ENCODE results near the gene CAT.

Gene CAT

DNA sequence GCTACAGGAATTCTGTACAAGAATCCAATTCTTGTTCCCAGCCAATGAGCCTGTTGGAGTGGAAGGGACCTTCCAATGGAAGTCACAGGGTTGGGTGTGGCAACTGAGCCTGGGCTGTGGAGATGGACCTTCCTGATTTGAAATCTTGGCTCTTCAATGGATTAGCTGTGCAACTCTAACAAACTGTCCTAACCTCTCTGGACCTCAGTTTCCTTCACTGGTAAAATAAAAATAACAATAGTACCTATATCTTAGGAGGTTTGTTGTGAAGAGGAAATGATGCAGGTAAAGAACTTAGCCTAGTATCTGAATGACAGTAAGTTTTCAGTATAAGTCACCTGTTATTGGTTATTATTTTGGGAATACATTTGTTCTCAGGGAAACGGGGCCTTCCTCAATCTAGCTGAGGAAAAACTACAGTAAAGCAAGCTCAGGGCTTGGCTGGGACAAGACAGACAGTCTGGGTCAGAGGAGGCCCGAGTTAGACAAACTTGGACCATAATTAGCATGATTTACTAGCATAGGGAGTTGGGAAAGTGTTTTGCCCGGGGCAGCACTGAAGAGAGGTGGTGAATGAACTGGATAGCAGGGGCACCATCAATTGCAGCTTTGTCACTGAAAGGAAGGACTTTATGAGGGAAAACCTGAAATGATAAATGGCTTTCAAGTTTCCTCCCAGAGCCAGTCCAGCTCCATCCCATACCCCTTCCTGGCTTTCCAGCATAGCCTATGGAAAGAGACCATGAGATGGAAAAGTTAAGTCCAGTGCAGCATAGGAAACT is 61.2 kb downstream of the CAT start:
- no peak for DNase-seq

DNA sequence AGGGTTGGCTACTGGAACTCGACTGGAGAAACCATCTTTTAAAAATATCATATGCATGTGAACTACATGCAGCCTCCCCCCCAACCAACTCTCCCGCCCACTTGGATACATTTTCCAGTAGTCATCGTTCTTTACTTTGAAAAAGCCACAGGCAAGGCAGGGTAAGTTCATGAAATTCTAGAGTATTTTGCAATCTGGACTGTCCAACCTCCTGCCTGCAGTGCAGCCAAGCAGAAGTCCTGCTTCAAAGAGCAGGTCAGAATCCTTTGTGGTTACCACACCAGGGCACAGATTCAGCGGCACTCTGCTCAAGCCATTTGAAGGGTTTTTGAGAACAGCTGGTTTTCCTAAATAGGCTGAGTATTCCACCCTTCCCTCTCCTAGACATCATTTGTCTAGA is 62.8 kb downstream of the CAT start:
- DNase-seq: no peak

DNA sequence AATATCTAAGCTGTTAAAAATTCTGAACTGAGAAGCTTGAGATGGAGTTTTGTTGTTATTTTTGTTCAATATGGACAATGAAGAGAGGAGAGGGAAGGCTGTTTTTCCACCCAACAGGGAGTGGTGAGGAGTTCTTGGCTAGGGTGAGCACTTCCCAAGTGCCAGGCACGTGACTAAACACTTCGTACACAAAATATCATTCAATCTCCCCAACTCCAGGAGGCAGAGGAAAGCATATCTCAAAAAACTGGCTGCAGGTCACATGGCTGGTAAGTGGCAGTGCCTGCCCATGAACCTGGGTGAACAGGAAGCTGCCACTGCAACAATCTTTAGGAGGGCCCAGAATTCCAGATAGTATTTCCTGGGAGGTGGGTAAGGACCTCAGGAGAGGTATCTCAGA is 63.2 kb downstream of the CAT start:
- no peak for DNase-seq

DNA sequence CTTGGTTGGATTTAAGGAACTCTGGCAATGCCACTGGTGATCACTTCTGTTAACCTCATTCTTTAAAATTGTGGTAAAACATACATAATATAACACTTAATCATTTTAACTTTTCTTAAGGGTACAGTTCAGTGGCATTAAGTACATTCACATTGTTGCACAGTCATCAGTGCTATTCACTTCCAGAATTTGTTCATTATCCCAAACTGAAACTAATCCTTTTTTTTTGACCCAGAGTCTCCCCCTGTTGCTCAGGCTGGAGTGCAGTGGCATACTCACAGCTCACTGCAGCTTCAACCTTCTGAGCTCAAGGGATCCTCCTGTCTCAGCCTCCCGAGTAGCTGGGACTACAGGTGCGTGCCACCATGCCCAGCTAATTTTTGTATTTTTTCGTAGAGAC is 64.2 kb downstream of the CAT start:
- no peak for DNase-seq

DNA sequence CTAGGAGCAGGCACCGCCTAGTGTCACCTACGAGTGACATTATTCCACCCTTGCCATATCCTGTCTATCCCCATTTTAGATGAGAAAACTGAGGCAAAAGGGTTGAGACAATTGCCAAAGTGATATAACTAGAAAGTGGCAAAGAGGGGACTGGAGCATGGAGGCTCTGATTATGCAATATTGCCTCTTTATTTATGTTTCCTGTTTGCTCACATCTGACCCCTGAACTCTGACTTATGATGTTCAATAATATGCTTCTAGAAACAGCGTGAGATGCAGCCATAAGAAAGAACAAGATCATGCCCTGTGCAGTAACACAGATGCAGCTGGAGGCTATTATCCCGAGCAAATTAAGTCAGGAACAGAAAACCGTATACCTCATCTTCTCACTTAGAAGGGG is 67.1 kb downstream of the CAT start:
- DNase-seq: no peak

DNA sequence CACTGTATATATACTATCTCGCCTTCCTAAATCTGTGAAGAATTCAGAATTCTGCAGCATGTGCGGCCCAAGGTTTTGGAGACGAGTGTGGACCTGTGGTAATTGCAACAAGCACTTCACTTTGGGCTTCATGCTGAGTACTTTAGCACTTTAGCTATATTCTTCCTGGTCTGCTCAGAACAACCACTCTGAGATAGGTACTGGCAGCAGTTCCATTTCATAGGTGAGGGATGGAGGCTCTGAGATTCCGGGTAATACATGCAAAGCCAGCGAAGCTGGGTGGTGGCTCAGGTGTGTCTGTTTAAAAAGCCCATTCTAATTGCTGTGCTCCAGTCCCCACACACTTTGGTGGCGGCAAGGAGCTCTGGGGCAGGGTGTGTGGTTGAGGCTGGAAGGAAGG is 68.4 kb downstream of the CAT start:
- no peak for DNase-seq

DNA sequence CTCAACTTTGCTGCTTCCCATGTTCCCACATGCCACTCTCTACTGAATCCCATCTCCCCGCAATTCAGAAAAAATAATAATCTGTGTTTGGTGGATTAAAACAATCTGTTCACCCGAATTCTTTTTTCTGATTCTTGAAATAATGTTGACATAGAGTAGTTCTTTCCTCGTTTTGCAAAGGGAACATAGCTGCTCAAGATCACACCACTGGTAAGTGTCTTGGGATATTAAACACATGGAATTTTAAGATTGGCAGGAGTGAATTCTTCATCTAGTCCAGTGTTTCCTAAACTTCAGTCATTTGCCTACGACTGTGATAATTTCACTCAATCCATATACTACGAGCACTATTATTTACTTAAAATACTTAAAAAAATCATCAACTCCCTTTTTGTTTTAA is 68.9 kb downstream of the CAT start:
- DNase-seq: no peak

DNA sequence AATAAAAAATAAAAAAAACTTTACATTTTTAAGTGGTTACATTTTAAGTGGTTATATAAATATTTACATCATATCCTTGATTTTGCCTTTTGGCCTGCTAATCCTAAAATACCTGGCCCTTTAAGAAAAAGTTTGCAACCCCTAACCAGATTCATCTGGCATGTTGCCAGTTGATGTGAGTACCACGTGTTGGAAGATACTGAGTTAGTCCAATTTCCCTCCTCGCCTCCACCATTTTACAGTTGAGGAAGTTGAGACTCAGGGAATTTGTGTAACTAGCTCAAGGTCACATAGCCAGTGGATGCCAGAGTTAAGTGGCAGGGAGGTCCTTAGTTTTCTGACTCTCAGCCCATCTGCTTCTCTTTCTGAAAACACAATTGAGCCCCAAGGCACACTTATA is 69.8 kb downstream of the CAT start:
- no peak for DNase-seq

DNA sequence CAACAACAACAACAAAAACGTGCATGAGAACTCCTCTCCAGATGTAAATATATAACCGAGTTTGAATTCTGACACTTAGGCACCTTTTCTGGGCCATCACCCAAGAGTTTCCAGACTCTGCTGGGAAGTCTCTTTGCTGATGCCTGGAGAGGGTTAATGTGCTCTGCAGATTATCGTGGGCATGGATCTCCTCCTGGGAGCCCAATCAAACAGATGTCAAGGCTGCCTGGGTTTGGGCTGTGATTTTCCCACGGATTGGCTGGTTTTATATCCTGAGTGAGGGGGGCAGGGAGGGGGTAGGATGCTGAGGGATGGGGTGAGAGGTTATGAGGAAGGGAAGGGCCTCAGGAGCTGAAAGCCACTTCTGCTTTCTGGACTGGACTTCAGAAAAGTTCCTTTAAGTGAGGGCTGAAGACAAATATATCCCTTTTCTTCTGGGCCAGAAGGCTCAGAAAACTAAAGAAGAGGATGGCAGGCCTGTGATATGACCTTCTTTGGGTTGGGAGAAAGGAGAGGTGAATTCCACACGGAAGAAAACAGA is 70.7 kb downstream of the CAT start:
- no peak for DNase-seq

DNA sequence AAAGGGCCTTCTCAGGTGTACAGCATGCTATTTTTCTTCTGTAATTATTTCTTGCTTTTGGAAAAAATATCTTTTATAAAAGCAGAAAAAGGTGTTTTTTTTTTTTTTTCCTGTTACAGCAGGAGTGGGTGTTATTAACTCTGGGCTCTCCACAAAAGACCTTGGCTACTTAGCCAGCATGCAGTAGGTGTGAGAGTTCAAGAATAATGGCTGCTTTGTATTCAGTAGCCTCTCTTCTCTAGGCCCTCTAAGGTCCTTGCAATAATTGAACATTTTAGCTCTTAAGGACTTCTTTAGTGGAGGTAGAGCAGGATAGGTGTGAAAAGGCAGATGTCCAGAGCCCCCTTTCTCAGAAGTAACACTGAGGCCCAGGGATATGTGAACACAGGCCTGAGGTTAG is 71.5 kb downstream of the CAT start:
- DNase-seq: no peak

DNA sequence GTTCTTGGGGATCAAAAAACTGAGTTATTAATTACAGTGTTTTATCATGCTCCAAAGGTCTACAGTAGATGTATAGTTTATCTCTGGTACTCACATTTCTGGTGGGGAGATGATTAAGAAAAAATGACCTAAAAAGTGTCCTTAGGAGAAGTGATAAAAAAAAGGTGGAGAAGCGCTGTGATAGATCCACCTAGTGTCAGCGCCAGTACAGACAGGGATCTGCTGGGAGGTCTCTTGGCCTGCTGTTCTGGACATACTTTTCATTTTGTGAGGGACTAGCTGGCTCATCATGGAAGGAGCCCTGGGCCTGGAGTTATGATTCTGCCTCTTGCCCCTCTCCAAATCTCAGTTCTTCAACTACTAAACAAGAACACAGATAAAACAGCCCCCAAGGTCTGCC is 71.9 kb downstream of the CAT start:
- no peak for DNase-seq

DNA sequence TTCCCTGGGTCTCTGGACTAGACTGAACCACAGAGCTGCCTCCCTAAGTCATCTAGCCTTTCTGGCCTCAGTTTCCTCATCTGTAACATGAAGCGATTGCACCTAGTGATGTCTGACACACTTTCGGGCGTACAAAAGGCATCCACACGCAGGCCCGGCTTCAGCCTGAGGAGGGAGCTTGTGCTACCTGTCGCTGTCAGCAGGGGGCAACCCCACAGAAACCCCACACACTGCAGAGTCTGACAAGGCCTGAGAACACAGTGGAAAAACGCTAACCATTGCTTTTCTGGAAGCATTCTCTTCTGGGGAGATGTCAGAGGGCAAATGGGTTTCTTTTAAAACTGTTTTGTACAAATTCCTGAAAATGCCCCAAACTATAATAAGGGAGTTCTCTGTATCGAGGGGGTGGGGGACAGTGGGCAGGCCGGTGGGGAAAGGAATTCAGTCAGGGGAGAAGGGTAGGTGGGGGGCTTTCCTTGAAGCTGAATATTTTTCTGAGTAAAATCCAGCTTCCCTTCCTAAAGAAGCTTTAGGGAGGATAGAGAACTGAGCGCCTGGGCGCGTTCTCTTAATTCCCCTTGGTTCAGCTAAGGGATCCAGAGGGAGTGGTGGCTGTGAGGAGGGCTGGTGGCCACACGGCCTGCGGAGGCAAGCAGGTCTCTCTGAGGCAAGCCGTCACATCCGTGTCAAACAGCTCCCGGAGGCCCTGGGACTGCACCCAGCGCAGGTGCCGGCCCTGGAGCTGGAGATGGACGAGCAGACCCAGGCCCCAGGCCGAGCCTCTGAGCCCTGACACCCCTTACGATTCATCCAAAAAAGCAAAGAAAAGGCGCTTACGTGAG is 74.3 kb downstream of the CAT start:
- no peak for DNase-seq

DNA sequence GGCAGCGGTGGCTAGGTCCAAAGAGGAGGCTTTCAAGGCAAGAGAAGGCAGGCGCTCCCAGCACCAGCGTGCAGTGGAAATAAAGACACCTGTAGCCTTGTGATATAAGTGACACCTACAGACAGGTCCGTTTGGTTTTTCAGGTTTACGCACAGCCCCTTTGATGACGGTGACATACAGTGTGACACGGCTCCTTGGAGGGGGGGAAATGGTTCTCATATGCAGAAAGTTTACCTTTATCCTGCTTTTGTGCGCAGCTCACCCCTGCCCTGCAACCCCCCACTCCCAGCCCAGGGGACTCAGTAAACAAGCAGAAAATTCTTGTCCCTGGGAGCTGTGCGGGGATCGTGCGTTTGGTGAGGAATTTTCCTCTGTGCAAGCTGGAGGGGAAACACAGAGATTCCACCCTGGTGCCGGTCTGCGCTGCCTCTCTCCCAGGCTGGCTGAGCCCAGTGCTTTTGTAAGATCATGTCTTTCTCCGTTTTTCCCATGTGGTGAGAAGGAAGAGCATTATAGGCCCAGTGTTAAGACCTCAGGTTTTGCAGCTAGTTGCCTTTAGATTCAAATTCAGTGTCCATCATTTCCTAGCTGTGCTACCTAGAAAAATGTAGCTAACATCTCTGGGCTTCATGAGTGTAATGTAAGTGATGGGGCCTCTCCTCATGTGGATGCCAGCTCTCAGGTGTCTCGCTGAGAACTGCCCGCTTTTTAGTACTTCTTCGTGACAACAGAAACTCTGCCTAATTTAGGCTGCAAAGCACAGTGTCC is 75.1 kb downstream of the CAT start, which contains the start of gene ELF5:
TSS of gene ELF5 (minus strand) at position 113 of the 768 bp plus-strand sequence. CDS start 8,045 bp downstream, outside the sequence.
- no peak for DNase-seq

DNA sequence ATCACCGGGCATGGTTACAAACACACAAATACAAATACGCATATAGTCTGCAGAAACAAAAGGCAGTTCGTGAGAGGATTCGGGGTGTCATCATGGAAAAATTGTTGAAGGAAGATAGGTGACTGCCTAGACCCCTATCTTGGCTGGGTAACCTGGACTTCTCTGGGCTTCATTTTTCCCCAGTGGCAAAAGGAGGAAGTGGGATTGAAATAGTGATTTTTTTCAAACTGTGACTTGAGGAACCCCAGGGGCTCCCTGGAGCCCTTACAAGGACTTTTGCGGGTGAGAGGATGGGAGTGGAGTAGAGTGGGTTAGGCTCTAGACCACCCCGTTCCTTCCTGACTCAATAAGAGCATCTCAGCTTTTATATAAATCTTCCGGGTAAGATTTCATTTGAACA is 75.9 kb downstream of the CAT start:
- DNase-seq: no peak

DNA sequence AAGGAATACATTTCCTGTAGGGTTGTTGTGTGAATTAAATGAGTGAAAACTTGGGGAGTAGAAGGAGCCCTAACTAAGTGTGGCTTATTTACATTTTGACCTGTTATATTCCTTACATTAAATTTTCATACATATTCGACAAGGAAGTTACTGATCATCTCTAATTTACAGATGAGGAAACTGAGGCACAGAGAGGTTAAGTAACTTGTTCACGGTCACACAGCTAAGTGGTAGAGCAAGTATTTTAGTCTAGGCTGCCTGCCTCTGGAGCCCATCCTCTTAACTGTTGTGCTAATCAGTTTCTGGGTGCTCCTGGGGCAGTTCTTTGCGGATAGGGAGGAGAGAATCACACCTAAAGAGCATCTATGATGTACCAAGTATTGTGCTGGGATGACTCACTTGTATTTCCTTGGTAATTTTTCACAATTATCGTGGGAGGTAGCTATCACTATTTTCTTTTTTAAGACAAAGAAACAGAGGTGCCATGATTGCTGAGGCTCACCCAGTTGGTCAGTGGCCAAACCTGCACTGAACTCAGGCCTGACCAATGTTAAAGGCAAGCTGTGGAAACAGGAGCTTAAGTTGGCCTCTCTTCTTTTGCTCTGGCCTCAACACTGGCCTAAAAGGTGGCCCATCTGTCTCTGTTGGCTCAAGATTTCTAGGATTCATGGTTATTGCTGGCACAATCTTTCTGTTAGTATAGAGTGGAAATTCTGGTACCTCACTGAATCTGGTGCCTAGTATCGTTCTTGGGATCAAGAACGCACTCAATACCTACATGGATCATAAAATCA is 77.7 kb downstream of the CAT start:
- DNase-seq: no peak

DNA sequence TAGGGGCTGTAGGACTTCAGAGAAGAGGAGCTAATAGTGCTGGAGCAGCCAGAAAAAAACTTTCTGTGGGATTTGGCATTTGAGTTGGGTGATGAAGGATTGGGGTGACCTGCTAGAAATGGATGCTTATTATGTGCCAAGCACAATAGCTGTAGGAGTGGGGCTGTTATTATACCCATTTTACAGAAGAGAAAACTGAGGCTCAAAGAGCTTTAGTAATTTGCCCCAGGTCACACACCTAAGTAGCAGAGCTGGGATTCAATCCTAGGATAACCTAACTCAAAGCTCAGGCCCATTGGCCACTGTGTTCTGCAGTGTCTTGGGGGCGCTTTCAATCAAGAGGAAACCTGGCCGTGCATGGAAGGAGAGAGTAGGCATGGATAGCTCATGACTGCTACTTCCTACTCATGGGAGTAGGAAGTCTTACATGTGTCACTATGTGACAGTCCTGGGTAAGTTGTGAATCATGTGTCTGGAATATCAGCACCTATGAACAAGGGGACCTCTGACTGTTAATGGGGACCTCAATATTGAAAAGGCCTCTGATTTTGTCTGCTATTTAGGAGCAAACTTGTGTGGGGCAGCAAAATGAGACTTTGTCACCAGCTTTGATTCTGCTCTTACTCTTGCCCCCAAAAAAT is 81.0 kb downstream of the CAT start:
- DNase-seq: no peak

DNA sequence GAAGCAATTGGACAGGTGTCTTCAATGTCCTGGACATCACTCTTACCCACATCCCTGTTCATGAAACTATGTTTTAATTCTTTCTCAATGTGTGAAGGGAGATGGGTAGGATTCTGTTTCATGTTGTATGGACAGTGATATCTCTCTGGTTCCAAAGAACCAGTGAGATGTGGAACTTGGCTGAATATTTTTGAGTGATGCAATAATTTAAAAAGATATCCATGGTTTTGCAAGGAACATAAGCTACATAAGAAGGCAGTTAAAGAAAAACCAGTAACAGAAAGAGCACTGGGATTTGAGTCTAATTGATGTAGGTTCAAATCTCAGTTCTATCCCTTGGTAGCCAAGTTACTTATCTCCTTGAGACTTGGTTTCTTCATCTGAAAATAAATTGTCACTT is 82.5 kb downstream of the CAT start:
- no peak for DNase-seq
